Omental fat pad (tissue), 4 donors: Measurements from ENCODE around the gene CHM. TPM values are rescaled to one million over a fixed set of nuclear protein-coding genes. Genes with fewer than 3 reads are reported as not detected.

Source experiments
- ATAC-seq: fragments of 150-250 bp; one replicate; pipeline ENCODE4 v1.9.1; 2016; ENCODE audit warnings: mild to moderate bottlenecking, moderate library complexity; ENCODE audit not compliant: low FRiP score
- DNase-seq: peaks from one replicate; pipeline ENCODE4 v3.0.0-alpha.2; 2019; ENCODE audit warnings: low spot score
- total RNA-seq, 4 donors: library from RNA; depleted of rRNA; stranded (reverse); fragments of >200 nt; gene quantifications; one replicate each; pipeline ENCODE4 v1.1.0, GENCODE V29; 2016
- TF ChIP-seq, protein P1 (sequence below), 3 donors: fragments of 450-650 bp; IDR thresholded peaks; one replicate each; pipeline ENCODE4 v1.5.1; 2016 to 2017; ENCODE audit warnings: antibody characterized with exemption in 3 of 3, mild to moderate bottlenecking in 3 of 3, moderate library complexity in 2 of 3

Gene CHM
- total RNA-seq, 4 donors from 2014 or later, result 13.0 to 21.1 (median 17.3) TPM

DNA sequence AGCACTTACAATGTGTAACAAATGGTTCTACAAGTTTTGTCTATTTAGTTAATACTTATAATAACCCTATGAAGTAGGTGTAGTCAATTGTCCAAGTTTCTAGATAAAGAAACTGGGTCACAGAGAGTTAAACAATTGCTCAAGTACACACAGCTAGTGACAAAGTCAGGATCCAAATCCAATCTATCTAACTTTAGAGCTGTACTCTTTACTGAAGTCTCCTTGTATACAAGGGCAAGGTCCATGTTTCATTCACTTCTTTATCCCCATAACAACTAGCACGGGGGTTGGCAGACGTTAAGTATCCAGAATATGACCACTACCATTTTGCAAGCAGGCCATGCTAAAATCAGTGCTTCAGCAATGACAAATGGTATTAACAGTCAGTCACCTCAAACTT is 141.0 kb downstream of the CHM start:
- DNase-seq, result no peak
- ATAC-seq, result no peak
- TF ChIP-seq, protein P1, sequence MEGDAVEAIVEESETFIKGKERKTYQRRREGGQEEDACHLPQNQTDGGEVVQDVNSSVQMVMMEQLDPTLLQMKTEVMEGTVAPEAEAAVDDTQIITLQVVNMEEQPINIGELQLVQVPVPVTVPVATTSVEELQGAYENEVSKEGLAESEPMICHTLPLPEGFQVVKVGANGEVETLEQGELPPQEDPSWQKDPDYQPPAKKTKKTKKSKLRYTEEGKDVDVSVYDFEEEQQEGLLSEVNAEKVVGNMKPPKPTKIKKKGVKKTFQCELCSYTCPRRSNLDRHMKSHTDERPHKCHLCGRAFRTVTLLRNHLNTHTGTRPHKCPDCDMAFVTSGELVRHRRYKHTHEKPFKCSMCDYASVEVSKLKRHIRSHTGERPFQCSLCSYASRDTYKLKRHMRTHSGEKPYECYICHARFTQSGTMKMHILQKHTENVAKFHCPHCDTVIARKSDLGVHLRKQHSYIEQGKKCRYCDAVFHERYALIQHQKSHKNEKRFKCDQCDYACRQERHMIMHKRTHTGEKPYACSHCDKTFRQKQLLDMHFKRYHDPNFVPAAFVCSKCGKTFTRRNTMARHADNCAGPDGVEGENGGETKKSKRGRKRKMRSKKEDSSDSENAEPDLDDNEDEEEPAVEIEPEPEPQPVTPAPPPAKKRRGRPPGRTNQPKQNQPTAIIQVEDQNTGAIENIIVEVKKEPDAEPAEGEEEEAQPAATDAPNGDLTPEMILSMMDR (IDR thresholded peaks at IDR 0.05), result no peak

DNA sequence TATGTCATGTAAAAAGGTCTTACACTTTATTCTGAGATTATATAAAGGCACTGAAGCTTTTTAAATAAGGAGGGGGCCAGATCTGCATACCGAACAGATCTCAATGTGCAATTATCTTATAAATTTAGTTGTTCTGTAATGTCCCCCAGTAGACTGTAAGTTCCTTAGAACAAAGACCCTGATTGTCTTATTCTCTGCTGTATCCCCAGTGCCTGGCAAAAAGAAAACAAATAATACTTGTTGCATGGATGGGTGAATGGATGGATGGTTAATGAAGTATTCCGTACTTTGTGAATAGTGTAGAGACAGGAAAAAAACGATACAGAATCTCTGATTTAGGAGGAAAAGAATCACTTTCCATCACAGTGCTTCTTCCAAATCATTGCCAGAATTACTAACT is 141.5 kb downstream of the CHM start:
- DNase-seq (no peak), ATAC-seq (no peak)
- TF ChIP-seq, protein P1 (IDR thresholded peaks at IDR 0.05), result no peak

DNA sequence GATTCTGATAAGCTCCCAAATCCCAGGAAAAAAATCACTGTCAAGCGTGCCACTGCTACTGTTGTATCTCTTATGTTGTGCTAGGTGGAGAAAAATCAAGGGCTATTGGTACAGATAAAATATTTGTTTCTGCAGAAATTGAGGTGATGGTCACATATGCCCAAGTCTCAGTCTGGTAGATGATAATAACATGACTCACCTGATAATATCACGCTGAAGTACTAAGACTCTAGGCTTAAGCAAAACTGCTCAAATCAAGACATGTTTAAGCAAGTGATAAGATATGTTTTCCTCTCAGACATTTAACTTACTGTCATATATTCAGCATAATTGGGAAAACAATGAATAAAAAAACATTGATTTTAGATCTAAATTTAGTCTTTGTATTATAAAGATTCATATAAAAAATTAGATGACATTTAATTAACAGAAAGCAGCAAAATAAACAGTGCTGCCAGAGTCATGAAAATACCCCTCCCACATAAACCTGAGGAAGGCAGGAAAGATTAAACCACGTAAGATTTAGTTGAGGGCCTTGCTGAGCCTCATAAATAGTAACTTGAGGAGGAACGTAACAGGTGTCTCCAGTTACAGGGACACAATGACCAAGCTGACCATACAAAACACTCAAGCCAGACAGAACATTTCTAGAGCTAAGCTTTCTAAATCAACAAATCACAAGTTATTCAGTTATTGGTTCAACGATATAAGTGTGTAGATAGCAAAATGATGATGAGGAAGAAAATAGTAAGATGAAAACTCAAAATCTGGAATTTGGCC is 143.5 kb downstream of the CHM start:
- ATAC-seq (no peak), DNase-seq (no peak)
- TF ChIP-seq, protein P1 (IDR thresholded peaks at IDR 0.05), result no peak

DNA sequence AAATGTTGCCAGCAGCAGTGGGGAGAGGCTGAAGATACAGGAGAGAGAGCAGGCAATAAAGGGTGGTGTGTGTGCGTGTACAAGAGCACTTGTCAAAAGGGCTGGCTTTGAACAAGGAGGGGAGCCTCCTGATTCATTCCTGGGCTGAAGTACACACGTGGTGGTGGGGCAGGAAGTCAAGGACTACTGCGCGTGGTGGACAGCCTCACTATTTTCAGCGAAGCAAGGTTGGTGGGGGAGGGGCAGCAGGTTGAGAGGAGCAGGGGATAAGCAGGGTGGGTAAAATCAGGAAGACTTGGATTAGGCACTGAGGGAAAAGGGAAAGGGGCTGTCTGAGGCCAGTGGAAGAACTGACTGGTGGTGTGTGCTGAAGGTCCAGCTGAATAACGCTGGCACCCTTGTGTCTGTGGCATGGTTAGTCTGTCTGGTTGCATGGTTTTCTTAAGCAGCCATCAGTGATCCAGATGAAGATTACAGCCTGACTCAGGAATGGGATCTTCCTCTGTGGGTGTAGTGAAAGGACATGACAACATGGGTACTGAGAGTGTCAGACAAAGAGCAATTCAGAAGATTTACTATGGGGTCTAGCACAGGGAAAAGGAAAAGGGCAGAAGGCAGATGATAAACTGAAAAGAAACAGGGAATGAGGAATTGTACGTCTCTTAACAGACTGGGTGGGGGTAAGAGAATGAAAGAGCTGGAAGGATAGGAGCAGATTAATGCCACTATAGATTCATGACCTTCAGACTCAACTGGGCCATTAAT is 149.8 kb downstream of the CHM start:
- ATAC-seq (no peak), DNase-seq (no peak)
- TF ChIP-seq, protein P1 (IDR thresholded peaks at IDR 0.05), result no peak

DNA sequence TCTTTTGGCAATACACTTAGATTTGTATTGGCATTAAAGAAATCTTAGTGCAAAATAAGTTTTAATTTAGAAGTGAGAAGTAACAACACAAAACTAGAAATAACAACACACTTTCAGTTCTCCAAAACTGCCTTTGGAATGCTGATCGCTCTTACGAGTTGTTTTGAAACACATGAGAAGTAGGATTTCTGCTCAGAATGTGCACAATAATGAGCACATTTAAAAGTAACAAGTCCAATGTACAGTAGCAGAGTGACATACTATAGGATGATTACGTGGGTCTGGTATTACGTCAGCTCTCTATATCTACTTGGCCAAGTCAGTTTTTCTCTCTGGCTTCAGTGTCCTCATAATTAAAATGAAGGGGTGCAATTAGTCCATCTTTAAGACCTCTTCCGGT is 164.8 kb downstream of the CHM start:
- no peak for ATAC-seq
- DNase-seq, result no peak
- TF ChIP-seq, protein P1 (IDR thresholded peaks at IDR 0.05), result no peak

DNA sequence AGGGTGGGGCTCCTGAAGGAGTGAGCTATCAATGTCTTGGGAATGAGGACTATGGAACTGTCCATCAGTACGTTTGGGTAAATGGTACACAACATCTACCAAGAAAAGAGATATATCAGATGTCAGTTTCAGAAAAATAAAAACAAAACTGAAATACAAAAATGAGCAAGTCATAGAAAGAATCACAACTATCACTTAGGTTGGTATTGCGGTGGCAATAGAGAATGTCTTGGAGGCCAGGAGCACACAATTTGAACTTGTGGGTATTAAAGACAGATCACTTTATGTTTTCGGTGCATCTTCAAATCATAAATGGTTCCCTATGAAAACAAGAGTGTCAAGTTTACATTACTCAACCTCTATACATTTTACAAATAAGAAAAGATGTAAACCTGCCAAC is 176.8 kb downstream of the CHM start:
- TF ChIP-seq, protein P1 (IDR thresholded peaks at IDR 0.05), result no peak
- no peak for ATAC-seq
- no peak for DNase-seq
